Stimulated activated CD4-positive, alpha-beta T cell treated with anti-CD3 and anti-CD28 coated beads, Interleukin-2, amount 100 ng/mL, for 4 hours (primary cell): ENCODE results near the gene NAT10.
A peak's percentile ranks its signal among the peaks of the same experiment; 100 is the strongest.
"Not testable (repeated sequence)": the region's sequence is repeated elsewhere in the genome, so short reads cannot be mapped to it uniquely, and the experiment has no call there.

Experiments
- DNase-seq: peaks from one replicate; pipeline ENCODE4 v3.0.0-alpha.2; 2020; ENCODE audit warnings: low read depth

Gene NAT10

DNA sequence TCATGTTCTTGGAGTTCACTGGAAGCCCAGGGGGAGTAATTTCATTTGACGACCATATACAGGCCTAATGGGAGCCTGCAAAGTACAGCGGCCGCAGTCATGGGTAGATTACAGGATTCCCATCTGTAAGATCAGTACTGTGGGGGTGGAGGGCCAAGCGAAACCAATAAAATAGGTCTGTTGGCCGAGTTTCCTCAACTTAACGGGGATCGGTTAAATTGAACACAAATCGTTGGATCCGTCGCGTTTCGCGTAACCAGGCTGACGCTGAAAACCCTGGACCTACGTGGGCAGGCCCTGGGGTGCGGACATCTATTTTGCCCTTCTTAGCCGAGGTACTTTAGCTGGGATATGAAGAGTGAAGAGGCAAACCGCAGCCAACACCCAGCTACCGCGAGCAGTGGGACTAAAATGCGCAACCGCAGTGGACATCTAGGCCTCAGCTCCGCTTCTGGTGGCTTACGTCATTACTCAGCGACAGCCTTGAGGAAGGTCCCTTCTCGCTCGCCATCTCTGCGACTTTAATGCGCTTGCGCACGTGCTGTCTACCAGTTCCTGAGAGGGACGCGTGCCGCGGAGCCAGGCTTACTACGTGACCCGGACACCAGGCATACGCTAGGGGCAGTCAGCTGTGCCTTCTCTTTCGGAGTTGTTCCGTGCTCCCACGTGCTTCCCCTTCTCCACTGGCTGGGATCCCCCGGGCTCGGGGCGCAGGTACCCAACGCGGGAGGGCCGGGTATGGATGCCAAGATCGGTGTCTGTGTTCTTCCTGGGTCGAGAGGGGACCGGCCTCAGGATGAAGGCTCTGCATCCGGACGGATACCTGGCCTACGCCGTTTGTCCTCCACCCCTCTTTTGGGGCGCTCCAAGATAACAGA is at the start of gene NAT10:
NAT10 (plus strand) TSS at position 551 of the 878 bp plus-strand sequence. CDS start 2,597 bp downstream, outside the sequence.
- peak; percentile 96 for DNase-seq

DNA sequence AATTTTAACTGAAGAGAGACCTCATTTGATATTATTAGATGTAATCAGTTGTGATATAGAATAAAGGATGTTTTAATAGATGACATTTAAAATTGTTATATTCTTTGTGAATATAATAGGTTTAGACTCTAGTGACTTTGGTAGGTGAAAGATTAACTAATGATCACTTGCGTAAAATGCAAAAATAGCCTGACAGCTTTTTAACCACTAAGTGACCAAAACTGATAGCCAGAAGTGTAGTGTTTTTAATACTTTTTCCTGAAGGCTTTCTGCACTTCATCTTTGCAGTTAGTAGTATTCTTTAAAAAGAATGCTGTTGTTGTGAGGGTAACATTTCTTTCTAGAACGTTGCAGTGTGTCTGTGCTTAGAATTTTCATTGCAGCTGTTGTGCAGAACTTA is 48.8 kb upstream of the NAT10 start:
- no peak for DNase-seq

DNA sequence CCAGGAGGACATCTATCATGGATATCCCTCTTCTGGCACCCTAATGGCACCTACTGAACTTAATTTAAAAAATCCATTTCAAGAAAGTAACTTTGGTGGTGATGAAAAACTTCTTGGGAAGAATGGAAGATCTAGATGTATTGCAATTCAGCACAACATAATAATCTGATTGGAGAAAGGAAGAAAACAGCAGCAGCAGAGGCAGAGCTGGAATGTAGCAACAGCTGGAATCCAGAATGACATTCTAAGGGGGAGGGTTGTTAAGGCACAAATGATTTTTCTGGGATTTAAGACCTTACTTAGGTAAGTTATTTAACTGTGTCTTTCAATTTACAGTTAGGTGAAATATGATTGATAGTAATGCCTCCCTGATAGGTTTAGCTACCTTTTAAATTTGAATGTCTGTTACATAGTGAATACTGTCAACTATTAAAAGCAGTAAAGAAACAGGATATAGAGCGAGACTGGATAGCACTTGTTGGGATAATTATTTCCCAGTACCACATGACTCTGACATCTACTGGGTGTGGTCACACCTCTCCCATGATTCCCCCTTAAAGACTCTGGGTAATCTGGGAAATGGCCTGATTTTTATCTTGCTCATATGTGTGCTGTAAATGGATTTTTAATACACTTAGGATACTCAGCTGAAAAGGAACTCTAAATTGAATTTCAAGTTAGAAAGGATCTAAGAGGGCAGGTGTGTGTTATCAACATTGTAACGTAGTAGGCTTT is 42.2 kb upstream of the NAT10 start:
- DNase-seq, result no peak

DNA sequence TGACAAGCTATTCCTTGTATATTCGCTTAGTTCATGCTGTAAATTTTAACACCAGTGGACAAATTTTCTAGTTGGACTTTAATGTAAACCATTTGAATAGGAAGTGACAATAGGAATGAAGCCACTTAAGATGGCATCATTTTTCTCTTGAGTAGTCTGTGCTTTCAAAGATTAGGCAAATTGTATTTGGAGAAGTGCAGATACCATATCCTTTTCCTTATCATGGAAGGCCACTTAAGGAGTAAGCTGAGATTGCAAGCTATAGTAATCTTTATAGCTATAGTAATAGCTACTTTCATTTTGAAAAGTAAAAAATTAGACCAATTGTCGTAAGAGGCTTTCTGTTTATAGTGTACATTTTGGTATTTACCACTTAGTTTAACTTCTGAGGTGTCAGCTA is 41.1 kb upstream of the NAT10 start:
- no peak for DNase-seq

DNA sequence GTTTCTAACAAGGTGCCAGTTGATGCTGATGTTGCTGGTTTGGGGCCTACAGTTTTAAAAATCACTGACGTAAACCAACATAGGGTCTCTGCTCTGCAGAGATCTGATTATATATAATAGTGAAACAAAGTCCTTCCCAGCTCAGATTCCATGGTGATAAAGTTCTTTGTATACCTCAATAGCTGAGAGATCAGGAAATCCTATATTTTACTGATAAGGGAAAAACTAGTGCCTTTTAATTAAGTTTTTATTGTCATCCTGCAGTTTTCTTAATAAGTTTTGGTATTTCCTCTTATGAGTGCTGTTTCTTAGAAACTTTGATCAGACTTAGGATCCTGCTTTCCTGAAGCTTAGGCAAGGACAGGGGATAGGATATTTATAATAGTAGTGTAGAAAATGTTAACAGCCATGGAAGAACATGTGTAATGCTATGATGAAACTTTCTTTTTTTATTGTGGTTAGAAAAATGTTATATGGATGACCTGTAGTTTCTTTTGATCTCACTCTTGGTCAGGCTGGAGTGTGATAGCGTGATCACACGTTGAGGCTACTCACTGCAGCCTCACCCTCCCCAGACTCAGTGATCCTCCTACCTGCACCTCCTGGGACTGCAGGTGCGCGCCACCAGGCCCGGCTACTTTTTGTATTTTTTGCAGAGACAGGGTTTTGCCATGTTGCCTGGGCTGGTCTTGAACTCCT is 39.8 kb upstream of the NAT10 start:
- DNase-seq, result no peak

DNA sequence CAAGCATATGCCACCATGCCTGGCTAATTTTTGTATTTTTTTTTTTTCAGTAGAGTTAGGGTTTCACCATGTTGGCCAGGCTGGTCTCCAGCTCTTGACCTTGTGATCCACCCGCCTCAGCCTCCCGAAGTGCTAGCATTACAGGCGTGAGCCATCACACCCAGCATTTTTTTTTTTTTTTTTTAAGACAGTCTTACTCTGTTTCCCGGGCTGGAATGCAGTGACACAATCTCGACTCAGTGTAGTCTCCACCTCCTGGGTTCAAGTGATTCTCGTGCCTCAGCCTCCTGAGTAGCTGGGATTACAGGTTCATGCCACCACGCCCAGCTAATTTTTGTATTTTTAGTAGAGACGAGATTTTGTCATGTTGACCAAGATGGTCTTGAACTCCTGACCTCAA is 38.7 kb upstream of the NAT10 start:
- not testable (repeated sequence) for DNase-seq

DNA sequence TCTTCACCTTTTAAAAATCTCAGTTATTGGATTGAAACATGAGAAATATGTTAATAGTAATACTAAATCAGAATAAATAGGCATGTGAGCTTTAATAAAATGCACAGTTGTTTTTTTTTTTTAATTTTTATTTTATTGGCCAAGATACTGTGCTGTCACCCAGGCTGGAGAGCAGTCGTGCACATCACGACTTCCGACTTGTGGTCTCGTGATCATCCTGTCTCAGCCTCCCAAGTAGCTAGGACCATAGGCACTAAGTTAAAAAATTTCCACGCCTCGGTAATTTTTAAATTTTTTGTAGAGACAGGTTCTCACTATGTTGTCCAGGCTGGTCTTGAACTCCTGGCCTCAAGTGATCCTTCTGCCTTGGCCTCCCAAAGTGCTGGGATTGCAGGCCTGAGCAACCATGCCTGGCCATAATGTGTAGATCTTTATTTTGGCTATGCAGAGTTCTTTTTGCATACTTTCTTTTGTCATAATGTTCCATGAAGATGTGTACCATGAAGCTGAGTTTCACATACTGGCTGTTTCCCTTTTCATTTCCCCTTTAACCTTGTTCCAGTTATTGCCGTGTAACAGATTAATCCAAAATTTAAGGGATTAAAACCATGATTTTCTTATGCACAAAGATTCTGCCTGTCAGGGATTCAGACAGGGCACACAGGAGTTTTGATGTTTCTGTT is 37.9 kb upstream of the NAT10 start:
- no peak for DNase-seq

DNA sequence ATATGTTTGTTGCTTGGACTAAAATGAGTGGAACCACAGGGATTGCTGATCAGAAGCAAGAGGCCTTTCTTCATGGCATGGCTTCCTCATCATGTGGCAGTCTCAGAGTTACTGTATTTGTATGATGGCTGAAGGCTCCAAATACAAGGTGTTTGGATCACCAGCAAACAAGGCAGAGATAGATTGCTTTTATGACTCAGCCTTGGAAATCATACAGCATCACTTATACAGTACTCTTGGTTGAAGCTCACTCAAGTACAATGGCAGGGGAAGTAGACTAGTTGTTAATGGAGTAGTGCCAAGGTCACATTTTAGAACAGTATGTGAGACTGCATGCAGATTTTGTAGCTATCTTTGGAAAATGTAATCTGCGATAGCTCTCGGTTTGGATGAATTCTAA is 37.3 kb upstream of the NAT10 start:
- no peak for DNase-seq

DNA sequence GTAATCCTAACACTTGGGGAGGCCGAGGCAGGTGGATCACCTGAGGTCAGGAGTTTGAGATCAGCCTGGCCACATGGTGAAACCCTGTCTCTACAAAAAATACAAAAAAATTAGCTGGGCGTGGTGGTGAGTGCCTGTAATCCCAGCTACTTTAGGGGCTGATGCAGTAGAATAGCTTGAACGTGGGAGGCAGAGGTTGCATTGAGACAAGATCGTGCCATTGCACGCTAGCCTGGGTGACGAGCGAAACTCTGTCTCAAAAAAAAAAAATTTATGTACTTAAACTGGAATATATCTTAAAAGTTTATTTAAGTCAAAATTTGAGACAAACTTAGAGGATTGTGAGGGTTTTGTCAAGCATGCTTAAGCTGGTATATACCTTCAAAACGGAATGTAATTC is 34.1 kb upstream of the NAT10 start:
- not testable (repeated sequence) for DNase-seq

DNA sequence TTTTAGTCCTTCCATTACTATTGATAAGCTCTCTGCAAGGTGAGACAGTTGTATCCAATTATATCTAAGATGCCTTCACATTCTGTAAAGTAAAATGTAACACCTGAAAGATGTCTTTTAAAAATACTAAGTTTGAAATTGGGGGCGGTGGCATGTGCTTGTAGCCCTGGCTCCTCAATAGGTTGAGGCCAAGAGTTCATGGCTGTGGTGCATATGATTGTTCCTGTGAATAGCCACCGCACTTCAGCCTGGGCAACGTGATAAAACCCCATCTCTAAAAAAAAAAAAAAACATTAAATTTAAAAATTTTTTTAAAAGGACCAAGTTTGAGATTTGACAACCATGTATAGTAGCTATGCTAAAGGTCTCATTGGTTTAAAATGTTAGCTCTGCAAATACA is 33.4 kb upstream of the NAT10 start:
- no peak for DNase-seq

DNA sequence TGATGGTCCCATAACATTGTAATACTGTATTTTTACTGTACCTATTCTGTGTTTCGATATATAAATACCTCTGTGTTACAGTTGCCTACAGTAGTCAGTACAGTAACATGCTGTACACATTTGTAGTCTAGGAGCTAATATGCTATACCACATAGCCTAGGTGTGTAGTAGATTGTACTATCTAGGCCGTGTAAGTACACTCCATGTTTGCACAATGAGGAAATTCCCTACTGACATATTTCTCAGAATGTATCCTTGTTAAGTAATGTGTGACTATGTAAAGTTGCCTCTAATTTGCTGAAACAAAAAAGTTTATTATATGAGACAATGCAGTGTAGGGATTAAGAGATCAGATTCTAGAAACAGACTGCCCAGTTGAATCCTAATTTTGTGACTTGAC is 32.6 kb upstream of the NAT10 start:
- DNase-seq, result no peak

DNA sequence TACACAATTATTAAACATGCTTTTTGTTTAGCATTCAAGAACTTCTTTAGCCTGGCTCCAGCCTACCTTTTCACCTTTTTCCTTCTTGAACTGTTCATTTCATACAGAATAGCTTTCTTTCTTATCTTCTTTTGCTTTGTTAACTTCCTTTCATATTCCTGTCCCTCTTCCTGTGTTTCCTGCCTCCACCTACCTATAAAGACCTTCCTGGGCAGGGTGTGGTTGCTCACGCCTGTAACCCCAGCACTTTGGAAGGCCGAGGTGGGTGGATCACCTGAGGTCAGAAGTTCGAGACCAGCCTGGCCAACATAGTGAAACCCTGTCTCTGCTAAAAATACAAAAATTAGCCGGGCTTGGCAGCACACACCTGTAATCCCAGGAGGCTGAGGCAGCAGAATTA is 31.0 kb upstream of the NAT10 start:
- DNase-seq, result no peak

DNA sequence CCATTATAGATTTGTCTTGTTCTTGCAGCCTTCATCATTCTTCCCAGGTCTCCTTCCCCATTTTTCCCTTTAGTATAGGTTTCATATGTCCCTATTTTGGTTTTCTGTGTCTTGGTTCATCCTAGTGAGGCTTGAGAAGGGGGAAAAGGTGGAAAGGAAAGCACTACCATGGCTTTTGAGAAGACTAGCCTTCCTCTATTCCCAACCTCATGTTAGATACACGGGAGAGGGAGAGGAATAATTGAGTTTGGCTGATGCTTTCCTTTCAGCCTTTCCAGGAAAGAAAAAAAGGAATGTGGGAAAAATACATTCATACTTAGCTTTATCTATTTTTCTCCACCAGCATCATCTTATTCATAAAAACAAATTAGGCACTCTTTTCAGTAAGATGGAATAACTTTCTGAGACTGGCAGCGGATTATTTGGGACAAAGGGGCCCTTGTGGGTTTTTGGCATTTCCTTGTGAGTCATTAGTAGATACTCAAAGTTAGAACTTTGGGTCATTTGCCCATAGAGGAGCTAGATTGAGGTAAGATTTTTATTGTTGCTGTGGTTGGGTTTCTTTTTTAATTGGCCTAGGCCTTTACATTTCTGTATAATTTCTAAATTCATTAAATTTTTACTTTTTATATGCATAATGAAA is 30.1 kb upstream of the NAT10 start:
- no peak for DNase-seq

DNA sequence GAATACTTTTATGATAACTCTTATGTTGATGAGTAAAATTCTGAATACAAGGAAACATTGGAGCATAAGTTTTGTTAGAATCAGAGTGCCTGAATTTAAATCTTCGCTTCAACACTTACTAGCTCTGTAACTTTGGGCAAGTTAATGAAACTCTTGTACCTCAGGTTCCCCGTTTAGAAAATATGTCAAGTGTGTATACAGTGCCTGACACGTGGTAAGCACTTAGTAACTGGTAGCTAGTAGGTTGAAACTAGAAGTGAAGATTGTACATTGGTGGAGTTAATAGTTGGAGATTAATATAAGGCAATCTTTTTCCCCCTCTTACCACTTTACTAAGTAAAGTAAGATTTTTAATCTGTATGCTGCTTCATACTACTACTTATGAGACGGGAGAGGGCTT is 24.8 kb upstream of the NAT10 start:
- DNase-seq, result no peak

DNA sequence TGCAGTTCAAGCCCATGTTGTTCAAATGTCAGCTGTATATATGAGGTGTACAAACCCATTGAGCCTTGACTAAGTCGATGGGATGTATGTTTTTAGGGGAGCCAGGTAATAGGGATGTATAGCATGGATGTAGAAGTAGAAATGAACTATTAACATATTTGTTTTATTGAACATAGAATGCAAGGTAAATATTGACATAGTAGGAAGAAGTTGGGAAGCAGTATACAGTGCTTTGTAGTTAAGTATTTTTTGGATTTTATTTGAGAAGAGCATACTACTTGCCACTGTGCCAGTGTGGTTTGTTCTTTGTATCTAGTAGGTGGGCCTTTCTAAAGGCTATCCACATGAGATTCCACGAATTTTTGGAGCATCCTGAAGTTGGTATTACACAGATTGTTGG is 20.8 kb upstream of the NAT10 start:
- no peak for DNase-seq

DNA sequence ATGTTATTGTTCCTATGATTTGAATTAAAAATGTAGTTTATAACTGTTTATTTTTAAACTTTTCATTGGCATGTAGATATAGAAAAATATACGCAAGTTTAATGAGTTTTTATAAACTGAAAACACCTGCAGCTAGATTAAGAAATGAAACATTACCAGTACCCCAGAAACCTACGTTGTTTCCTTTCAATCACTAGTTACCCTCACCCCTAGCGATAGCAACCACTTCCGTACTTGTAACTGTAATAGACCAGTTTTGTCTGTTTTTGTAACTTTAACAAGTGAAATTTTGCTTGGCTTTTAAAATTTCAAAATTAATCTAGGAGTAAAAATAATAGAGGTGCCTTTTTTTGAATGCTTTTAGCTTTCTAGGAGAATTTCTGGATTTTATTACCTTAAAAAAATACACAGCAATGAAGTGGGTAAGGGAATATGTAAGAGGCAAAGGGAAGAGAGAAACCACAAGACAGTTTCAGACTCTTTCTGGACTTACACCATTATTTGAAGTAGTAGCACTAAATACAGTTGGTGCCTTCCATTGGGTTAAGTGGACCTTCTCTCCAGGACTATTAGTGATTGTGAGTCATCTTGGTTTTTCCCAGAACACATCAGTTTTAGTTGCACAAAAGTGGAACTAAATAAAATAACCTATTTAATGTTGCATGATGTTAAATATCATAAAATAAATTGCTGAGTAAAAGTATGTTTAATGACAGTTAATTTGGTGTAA is 18.7 kb upstream of the NAT10 start:
- DNase-seq, result no peak

DNA sequence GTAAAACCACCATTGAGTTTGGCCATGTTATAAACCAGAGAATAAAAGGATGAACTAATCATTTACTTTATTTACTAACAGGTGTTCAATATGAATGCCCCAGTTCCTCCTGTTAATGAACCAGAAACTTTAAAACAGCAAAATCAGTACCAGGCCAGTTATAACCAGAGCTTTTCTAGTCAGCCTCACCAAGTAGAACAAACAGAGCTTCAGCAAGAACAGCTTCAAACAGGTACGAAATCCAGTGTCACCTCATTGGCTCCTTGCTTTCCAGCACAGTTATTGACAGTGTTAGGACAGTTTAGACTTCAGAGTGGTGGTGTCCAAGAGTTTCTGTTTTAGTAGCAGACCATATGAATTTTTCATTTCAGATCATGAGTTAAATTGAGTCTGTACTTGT is 13.6 kb upstream of the NAT10 start:
- no peak for DNase-seq

DNA sequence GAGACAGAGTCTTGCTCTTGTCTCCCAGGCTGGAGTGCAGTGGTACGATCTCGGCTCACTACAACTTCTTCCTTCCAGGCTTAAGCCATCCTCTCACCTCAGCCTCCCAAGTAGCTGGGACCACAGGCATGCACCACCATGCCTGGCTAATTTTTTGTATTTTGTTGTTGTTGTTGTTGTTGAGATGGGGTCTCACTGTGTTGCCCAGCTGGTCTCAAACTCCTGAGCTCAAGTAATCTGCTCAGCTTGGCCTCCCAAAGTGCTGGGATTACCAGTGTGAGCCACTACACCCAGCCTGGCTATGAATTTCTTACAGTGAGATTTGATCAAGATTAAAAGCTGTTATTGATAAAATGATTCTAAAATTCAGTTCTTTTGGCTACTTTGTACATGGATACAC is 10.5 kb upstream of the NAT10 start:
- not testable (repeated sequence) for DNase-seq

DNA sequence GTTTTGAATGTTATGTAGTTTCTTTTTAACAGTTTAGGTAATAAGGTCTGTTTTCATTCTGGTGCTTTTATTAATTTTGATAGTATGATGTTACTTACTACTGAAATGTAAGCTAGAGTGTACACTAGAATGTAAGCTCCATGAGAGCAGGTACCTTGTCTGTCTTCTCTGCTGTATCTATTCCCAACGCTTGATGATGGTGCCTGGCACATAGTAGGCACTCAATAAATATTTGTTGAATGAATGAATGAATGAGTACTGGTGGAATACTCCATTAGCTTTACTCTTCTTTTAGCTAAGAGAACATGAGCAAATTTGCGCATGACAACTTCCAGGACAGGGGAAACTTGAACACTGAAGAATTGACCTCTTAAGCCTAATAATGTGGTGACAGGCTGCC is 6.6 kb upstream of the NAT10 start:
- DNase-seq, result no peak

DNA sequence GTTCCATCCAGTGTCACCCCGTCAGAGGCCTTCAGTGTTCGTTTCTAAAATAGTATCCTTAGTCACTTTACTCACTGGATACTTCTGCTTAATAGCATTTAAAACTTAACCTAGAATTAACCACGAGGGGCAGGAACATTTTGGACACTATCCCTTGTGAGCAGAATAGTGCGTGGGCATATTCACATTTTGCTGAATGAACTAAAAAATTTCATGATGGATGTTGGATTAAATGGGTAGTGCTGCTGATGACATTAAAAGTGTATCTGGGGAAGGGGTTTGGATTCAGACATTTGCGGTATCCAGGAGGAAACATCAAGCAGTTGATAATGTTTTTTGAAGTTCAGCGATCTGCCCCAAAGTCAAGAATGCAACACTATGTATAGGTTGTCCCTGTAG is 750 bp upstream of the NAT10 start:
- no peak for DNase-seq

DNA sequence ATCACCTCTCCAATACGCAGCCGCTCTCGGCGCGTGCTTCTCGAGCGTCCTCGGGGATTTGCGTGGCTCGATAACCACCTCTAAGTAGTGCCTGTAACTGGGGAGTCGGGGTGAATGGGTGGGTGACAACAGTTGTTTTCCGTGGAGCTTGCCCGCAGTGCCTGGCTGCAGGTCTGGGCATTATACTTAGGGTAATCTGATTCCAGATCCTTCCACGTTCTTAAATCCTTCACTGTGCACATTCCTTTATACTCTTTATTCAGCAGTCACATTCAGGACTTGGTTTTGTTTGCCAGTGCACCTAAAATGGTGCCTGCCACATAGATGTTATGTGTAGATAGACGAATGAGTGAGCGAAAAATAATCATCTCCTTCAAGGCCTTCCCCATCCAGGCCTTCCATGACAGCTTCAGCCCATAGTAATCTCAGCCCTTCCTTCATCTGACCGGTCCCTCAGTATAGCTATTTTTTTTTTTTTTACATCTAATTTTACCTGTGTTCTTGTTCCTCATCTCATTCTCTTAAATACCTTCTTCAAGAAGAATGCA is 602 bp downstream of the NAT10 start:
- no peak for DNase-seq
